Astrocyte (in vitro differentiated cells and primary cell): ENCODE results near the gene RASAL1.

Experiments
- CTCF ChIP-seq: IDR thresholded peaks from 2 replicates; pipeline ENCODE4 v1.5.1; 2011; ENCODE audit warnings: low read depth, mild to moderate bottlenecking, inconsistent platforms, low read length, moderate library complexity; ENCODE audit not compliant: insufficient read depth
- EZH2 ChIP-seq: IDR thresholded peaks from 2 replicates; pipeline ENCODE4 v1.6.1; 2012; ENCODE audit warnings: mild to moderate bottlenecking, low read length, inconsistent platforms; ENCODE audit not compliant: insufficient read depth

GRCh38 chr12:113170926-113171325, 35.4 kb upstream of the RASAL1 start:
- TF ChIP-seq CTCF (no peak), EZH2 (no peak)
